Endodermal cell (in vitro differentiated cells): Measurements from ENCODE around the gene PRR12. TPM values are rescaled to one million over a fixed set of nuclear protein-coding genes. Genes with fewer than 3 reads are reported as not detected.

Experiments used
- DNase-seq: peaks from one replicate; pipeline ENCODE4 v3.0.0-alpha.2; 2017
- H3K27ac ChIP-seq: 2 replicates; pipeline ENCODE4 v1.5.1; 2013; ENCODE audit warnings: mild to moderate bottlenecking, low read depth, low read length, moderate library complexity
- H3K27me3 ChIP-seq: 2 replicates; pipeline ENCODE4 v1.6.1; 2013; ENCODE audit warnings: mild to moderate bottlenecking, low read length, moderate library complexity; ENCODE audit not compliant: insufficient read depth, control insufficient read depth, poor library complexity, severe bottlenecking
- H3K36me3 ChIP-seq: 2 replicates; pipeline ENCODE4 v1.7.0; 2013; ENCODE audit warnings: mild to moderate bottlenecking, low read length, moderate library complexity; ENCODE audit not compliant: control insufficient read depth, insufficient read depth
- H3K4me1 ChIP-seq: one replicate; pipeline ENCODE4 v1.7.0; 2013; ENCODE audit warnings: low read length; ENCODE audit not compliant: control insufficient read depth, insufficient read depth
- H3K4me3 ChIP-seq: 2 replicates; pipeline ENCODE4 v1.5.1; 2013; ENCODE audit warnings: mild to moderate bottlenecking, low read length, moderate library complexity
- H3K9ac ChIP-seq: 2 replicates; pipeline ENCODE4 v1.6.1; 2013; ENCODE audit warnings: mild to moderate bottlenecking, low read length, moderate library complexity; ENCODE audit not compliant: poor library complexity, severe bottlenecking; ENCODE audit errors: extremely low read depth
- H3K9me3 ChIP-seq: 2 replicates; pipeline ENCODE4 v1.6.1; 2013; ENCODE audit warnings: mild to moderate bottlenecking, low read length, moderate library complexity; ENCODE audit not compliant: control insufficient read depth
- H3K27ac Mint-ChIP-seq: 2 replicates; pipeline ENCODE4 v1.8.0; 2020; ENCODE audit warnings: mixed read lengths
- H3K27me3 Mint-ChIP-seq: 2 replicates; pipeline ENCODE4 v1.8.0; 2021; ENCODE audit warnings: mild to moderate bottlenecking, mixed read lengths; ENCODE audit not compliant: insufficient read depth
- H3K36me3 Mint-ChIP-seq: 2 replicates; pipeline ENCODE4 v1.8.0; 2020; ENCODE audit warnings: low read depth, mixed read lengths
- H3K4me1 Mint-ChIP-seq: 2 replicates; pipeline ENCODE4 v1.8.0; 2020; ENCODE audit warnings: mixed read lengths
- H3K4me3 Mint-ChIP-seq: 2 replicates; pipeline ENCODE4 v1.8.0; 2020; ENCODE audit warnings: mild to moderate bottlenecking, moderate library complexity, mixed read lengths
- H3K9me3 Mint-ChIP-seq: 2 replicates; pipeline ENCODE4 v1.8.0; 2020; ENCODE audit warnings: mild to moderate bottlenecking, mixed read lengths
- WGBS, 2 experiments: methylation state at CpG; one replicate each; pipeline versions ENCODE4 v1.1.5 to v1.1.7; 2013; ENCODE audit warnings: missing lambda C conversion rate in 2 of 2, mixed read lengths in 1 of 2; ENCODE audit not compliant: insufficient coverage in 1 of 2, insufficient read length in 1 of 2; 5-methylcytosine and 5-hydroxymethylcytosine counted together
- total RNA-seq, 2 donors: library from RNA; stranded (reverse); fragmentation: NEBNext Ultra II Directional in 1 of 2; extraction: Animal tissue kit (Norgen Biotek cat#: 25700) in 1 of 2; gene quantifications; 2 replicates in 1 of 2; 3 replicates in 1 of 2; pipeline ENCODE4 v1.2.1, GENCODE V29; 2021
- TF ChIP-seq, protein P1 (sequence below): fragments of 200-600 bp; sonication (generic); conservative IDR thresholded peaks from 2 replicates; pipeline ENCODE4 v1.5.0; 2021; ENCODE audit warnings: antibody characterized with exemption, mild to moderate bottlenecking

Gene PRR12
- total RNA-seq, 2 donors from 2014 or later, result 67.6 to 69.6 TPM

DNA sequence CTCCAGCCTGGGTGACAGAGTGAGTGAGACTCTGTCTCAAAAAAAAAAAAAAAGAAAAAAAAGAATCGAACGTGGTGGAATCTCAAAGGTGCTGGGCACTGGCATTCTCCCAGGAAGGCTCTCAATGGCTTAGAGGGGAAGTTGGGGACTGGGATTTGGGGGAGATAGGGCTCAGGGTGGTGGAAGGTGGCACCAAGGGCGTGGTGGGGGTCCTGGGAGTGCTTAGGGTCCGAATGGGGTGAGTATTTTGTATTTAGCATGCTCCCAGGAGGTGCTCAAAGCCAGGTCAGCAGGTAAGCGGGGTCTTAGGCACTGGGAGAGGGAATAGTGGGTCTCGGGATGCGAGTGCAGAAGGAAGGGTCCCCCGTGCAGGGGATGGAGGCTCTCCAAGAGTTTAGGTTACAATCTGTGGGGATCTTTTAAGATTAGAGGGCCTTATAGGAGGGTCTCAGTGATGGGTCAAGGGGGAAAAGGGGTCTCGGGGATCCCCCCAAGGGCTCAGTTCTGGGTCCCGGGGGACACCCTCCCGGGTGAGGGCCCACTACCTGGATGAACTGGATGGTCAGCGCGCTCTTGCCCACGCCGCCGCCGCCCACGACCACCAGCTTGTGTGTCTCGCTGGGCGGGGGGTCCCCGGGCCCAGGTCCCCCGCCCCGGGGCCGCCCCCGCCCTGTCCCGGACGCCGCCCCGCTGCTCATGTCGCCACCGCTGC, 48.6 kb downstream of the PRR12 start:
- Mint-ChIP-seq H3K27ac (peak overlapping the region; percentile 72), H3K9me3 (no peaks in the 10 kb centered on the region), H3K27me3 (peaks cover 18% of the 10 kb centered on the region), H3K36me3 (peaks cover 7% of the 10 kb centered on the region), H3K4me1 (peaks cover 43% of the 10 kb centered on the region), H3K4me3 (peak overlapping the region; percentile 99)
- H3K27ac ChIP-seq, result no peak overlapping the region
- 8 to 10% methylated on average over 7 to 31 of the region's 31 CpGs for WGBS, 2 experiments
- TF ChIP-seq, protein P1, sequence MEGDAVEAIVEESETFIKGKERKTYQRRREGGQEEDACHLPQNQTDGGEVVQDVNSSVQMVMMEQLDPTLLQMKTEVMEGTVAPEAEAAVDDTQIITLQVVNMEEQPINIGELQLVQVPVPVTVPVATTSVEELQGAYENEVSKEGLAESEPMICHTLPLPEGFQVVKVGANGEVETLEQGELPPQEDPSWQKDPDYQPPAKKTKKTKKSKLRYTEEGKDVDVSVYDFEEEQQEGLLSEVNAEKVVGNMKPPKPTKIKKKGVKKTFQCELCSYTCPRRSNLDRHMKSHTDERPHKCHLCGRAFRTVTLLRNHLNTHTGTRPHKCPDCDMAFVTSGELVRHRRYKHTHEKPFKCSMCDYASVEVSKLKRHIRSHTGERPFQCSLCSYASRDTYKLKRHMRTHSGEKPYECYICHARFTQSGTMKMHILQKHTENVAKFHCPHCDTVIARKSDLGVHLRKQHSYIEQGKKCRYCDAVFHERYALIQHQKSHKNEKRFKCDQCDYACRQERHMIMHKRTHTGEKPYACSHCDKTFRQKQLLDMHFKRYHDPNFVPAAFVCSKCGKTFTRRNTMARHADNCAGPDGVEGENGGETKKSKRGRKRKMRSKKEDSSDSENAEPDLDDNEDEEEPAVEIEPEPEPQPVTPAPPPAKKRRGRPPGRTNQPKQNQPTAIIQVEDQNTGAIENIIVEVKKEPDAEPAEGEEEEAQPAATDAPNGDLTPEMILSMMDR, result no peak
- peak; percentile 65 for DNase-seq
- peak overlapping the region; percentile 71 for H3K4me3 ChIP-seq
- H3K27me3 ChIP-seq, result no peaks in the 10 kb centered on the region
- H3K36me3 ChIP-seq, result peaks cover 6% of the 10 kb centered on the region
- peaks cover 4% of the 10 kb centered on the region for H3K4me1 ChIP-seq
- H3K9ac ChIP-seq, result peak overlapping the region; percentile 18
- H3K9me3 ChIP-seq, result no peaks in the 10 kb centered on the region

DNA sequence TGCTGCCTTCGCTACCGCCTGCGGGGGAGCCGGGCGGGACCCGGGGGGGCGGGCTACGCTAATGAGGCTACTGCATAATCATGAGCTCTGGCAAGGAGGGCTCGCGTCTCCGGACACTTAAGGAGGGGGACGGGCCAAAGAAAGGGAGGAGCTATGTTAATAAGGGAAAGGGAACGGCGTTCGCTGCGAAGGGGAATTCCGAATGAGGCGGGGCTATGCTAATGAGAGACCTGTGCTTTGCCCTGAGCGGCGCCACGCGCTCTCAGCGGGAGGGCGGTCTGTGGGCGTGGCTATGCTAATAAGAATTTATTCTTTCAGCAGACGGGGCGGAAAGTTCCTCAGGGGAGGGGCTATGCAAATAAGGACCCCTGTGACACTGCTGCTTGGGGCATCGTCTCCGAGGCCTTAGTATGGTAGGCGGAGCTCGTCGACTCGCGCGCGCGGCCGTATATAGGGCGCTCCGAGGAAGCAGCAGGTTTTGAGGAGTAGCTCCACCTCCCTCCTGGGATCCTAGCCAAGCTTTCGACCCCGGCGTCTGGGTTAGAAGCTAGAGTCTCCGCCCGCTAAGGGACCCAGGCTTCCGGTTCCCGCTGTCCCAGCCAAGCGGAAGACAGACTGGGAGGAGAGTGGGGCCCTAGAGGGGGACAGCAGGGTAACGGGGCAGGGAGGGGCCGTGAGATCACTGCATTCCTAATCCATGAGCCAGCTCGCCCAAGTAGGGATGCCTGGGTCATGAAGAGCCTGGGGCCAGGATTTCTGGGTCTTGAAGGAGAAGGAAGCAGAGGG, 49.3 kb downstream of the PRR12 start, which contains the start of gene RRAS:
RRAS (minus strand) TSS at position 31 of the 786 bp plus-strand sequence. CDS start 45 bp downstream, outside the sequence.
- Histone ChIP-seq H3K27me3 (no peaks in the 10 kb centered on the region), H3K9me3 (no peaks in the 10 kb centered on the region), H3K4me1 (peaks cover 4% of the 10 kb centered on the region), H3K9ac (peak within 1 kb of the TSS; percentile 100), H3K27ac (peak within 1 kb of the TSS; percentile 100), H3K36me3 (peaks cover 13% of the 10 kb centered on the region), H3K4me3 (peak within 1 kb of the TSS; percentile 92)
- 0 to 1% methylated on average over 31 to 51 of the region's 51 CpGs for WGBS, 2 experiments
- Mint-ChIP-seq H3K9me3 (no peaks in the 10 kb centered on the region), H3K27me3 (peaks cover 18% of the 10 kb centered on the region), H3K4me1 (peaks cover 43% of the 10 kb centered on the region), H3K4me3 (peak within 1 kb of the TSS; percentile 99), H3K27ac (peak within 1 kb of the TSS; percentile 100), H3K36me3 (peaks cover 8% of the 10 kb centered on the region)
- DNase-seq, result peak; percentile 100
- TF ChIP-seq, protein P1, result no peak

DNA sequence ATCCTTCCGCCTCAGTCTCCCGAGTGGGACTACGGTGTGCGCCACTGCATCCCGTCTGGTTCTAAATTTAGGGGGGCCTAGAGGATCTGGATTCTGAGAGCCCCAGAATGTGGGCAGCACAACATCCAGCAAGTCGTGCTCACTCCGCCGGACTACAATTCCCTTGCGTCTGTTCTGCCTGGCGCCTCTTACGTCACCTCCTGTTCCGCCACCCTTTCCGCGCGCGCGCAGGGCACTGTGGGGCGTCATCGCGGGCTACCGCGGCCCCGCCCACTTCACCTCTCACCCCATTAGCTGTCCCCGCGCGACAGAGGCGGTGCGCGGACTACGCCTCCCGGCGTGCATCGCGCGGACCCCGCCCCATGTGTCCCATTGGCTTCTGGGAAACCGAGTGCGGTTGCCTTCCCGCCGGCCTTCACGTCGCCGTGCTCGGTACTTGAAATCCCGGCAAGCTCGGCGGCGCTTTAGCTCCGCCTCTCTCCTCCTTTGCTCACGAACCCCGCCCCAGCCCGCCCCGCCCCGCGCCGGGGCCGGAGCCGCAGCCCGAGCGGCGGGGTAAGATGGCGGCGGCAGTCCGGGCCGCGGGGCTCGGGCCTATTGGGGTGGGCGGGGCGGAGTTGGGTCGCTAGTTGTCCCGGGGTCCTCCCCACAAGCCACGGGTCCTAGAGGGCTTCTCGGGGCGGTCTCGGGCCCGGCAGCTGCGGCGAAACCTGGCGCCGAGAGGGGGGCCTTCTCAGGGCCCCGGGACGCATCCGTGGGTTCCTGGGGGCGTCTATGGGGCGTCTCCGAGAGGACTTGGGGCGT, 50.9 kb downstream of the PRR12 start, which contains the start of gene SCAF1:
SCAF1 (plus strand) TSS at position 522 of the 804 bp plus-strand sequence. CDS start 2,818 bp downstream, outside the sequence.
- H3K4me1 ChIP-seq, result peaks cover 4% of the 10 kb centered on the region
- peaks cover 13% of the 10 kb centered on the region for H3K27me3 Mint-ChIP-seq
- H3K27ac Mint-ChIP-seq, result peak within 1 kb of the TSS; percentile 100
- no peaks in the 10 kb centered on the region for H3K9me3 ChIP-seq
- peak within 1 kb of the TSS; percentile 97 for H3K4me3 ChIP-seq
- no peaks in the 10 kb centered on the region for H3K9me3 Mint-ChIP-seq
- H3K4me3 Mint-ChIP-seq, result peak within 1 kb of the TSS; percentile 99
- peaks cover 27% of the 10 kb centered on the region for H3K36me3 ChIP-seq
- peak within 1 kb of the TSS; percentile 100 for H3K27ac ChIP-seq
- WGBS, 2 experiments, result 0 to 1% methylated on average over 38 to 87 of the region's 87 CpGs
- peaks cover 43% of the 10 kb centered on the region for H3K4me1 Mint-ChIP-seq
- DNase-seq, result peak; percentile 99
- H3K9ac ChIP-seq, result peak within 1 kb of the TSS; percentile 100
- TF ChIP-seq, protein P1, result no peak
- H3K27me3 ChIP-seq, result no peaks in the 10 kb centered on the region
- H3K36me3 Mint-ChIP-seq, result peaks cover 24% of the 10 kb centered on the region
